Measurements from ENCODE around the gene TCAP. TPM values are rescaled to one million over a fixed set of nuclear protein-coding genes. Genes with fewer than 3 reads are reported as not detected.

The TCAP gene
- total and polyA plus RNA-seq, 10 of the 15 experiments (the other 5 are each of a cell fraction or from before 2014, with no cell fraction given), result 0.17 to 1.0 (median 0.36) TPM; not detected in 3

- FAIRE-seq, result no peak
- no peak overlapping the region for H3K9ac ChIP-seq (ENCODE audit: control insufficient read depth, insufficient read depth, low read length)
- TF ChIP-seq HCFC1 (IDR thresholded peaks at IDR 0.05; ENCODE audit: low read length) (no peak), REST (IDR thresholded peaks at IDR 0.05; ENCODE audit: low read depth, low read length) (no peak), JUNB (IDR thresholded peaks at IDR 0.05) (no peak)
These were observed 13.1 kb upstream of the TCAP start for GRCh38 chr17:39651923-39652586.

More at GRCh38 chr17:39651923-39652586, 13.1 kb upstream of the TCAP start:
- BruUV-seq (replicated peaks), result no TSS peak
- ATAC-seq, result no peak
- ChIA-PET CTCF (interaction anchor here (0.7 to 8.8 kb wide), 17 partner anchors 8 to 112 kb away, joined by 3 to 100 read pairs (median 4); partner anchors contain the start of genes MIEN1, PGAP3, PNMT and STARD3), SMC1A (ENCODE audit: uncharacterized antibody, unreplicated experiment) (interaction anchor here (1.4 kb wide), 1 partner anchor 78 kb away, joined by 3 read pairs; the partner anchor contains the start of gene MIEN1), RAD21 (ENCODE audit: unreplicated experiment) (interaction anchor here (1.5 kb wide), 1 partner anchor 213 kb away, joined by 3 read pairs; no protein-coding TSS in a partner anchor), POLR2A (no interaction called here)
- no peak for DNase-seq (ENCODE audit: low read depth, low spot score)
- Histone ChIP-seq H3K4me1 (ENCODE audit: control insufficient read depth, insufficient read depth, low read length) (no peaks in the 10 kb centered on the region), H3K9me3 (replicated peaks; ENCODE audit: control insufficient read depth, insufficient read depth, low read length) (no peaks in the 10 kb centered on the region), H3K79me2 (ENCODE audit: control insufficient read depth, insufficient read depth, low read length) (no peaks in the 10 kb centered on the region; the same call in 1 of the 2 replicates), H3K4me2 (ENCODE audit: control insufficient read depth, insufficient read depth) (no peak overlapping the region), H3K4me3 (no peak overlapping the region), H3K27ac (ENCODE audit: control insufficient read depth, insufficient read depth) (no peak overlapping the region), H3K36me3 (ENCODE audit: control insufficient read depth in 2 of 2, insufficient read depth in 2 of 2, low read length in 1 of 2) (peaks cover 4 to 7% of the 10 kb centered on the region in 2 experiments; a peak in 3 of 4 replicates), H3K27me3 (replicated peaks in 1 of 2; ENCODE audit: control insufficient read depth in 2 of 2, insufficient read depth in 2 of 2, low read length in 1 of 2) (no peaks in the 10 kb centered on the region), H2AFZ (ENCODE audit: control insufficient read depth, low read depth, low read length) (no peak overlapping the region), H4K20me1 (ENCODE audit: control insufficient read depth, insufficient read depth) (no peaks in the 10 kb centered on the region)
- intact Hi-C loops (cut with micrococcal nuclease; ENCODE audit: unreplicated experiment) (no loop called here), in situ Hi-C loops (cut with MboI) (no loop called here)
- 86% methylated on average over 8 of the region's 8 CpGs for WGBS (ENCODE audit: insufficient coverage, insufficient replicate concordance, low lambda C conversion rate, missing lambda C conversion rate)
